Stimulated activated effector memory CD8-positive, alpha-beta T cell treated with anti-CD3 and anti-CD28 coated beads, Interleukin-12 subunit alpha, Interleukin-12 subunit beta, amount 100 ng/mL, for 72 hours (primary cell): ENCODE data around the gene MAPK13.
"Not testable (repeated sequence)": the region's sequence is repeated elsewhere in the genome, so short reads cannot be mapped to it uniquely, and the experiment has no call there.

Experiments used
- ATAC-seq: fragments of 150-1000 bp; cut with Tn5 transposase; 2 replicates; pipeline ENCODE4 v1.10.0; 2021
- DNase-seq, 2 donors: peaks; one replicate each; pipeline ENCODE4 v3.0.0; 2021 to 2022; ENCODE audit warnings: low spot score in 2 of 2
- H3K27ac Mint-ChIP-seq: one replicate; pipeline ENCODE4 v1.8.0; 2022; ENCODE audit warnings: mild to moderate bottlenecking, mixed read lengths
- H3K36me3 Mint-ChIP-seq: one replicate; pipeline ENCODE4 v1.8.0; 2022; ENCODE audit warnings: mild to moderate bottlenecking, mixed read lengths
- H3K4me1 Mint-ChIP-seq: one replicate; pipeline ENCODE4 v1.8.0; 2022; ENCODE audit warnings: mixed read lengths
- H3K4me3 Mint-ChIP-seq: one replicate; pipeline ENCODE4 v1.8.0; 2022; ENCODE audit warnings: mild to moderate bottlenecking, mixed read lengths
- H3K9me3 Mint-ChIP-seq: one replicate; pipeline ENCODE4 v1.8.0; 2022; ENCODE audit warnings: mixed read lengths

The MAPK13 gene

GRCh38 chr6:36120979-36121786 lies 9.1 kb upstream of the MAPK13 start:
- ATAC-seq (peak; percentile 48), DNase-seq (peak in 1 of 2 donors; percentile 35)
- peak overlapping the region; percentile 99 for H3K27ac Mint-ChIP-seq
- H3K4me3 Mint-ChIP-seq = peak overlapping the region; percentile 94
- H3K36me3 Mint-ChIP-seq = peaks cover 28% of the 10 kb centered on the region
- H3K9me3 Mint-ChIP-seq = no peaks in the 10 kb centered on the region
- H3K4me1 Mint-ChIP-seq = peaks cover 88% of the 10 kb centered on the region

GRCh38 chr6:36121787-36122494 lies 8.4 kb upstream of the MAPK13 start:
- peaks cover 28% of the 10 kb centered on the region for H3K36me3 Mint-ChIP-seq
- peak overlapping the region; percentile 99 for H3K27ac Mint-ChIP-seq
- ATAC-seq (no peak), DNase-seq (no peak)
- peaks cover 88% of the 10 kb centered on the region for H3K4me1 Mint-ChIP-seq
- no peaks in the 10 kb centered on the region for H3K9me3 Mint-ChIP-seq
- H3K4me3 Mint-ChIP-seq = peak overlapping the region; percentile 94

- no peak for ATAC-seq
- H3K9me3 Mint-ChIP-seq = no peaks in the 10 kb centered on the region
- peak overlapping the region; percentile 61 for H3K4me3 Mint-ChIP-seq
- H3K36me3 Mint-ChIP-seq = peaks cover 28% of the 10 kb centered on the region
- DNase-seq = no peak
- H3K27ac Mint-ChIP-seq = peak overlapping the region; percentile 99
- H3K4me1 Mint-ChIP-seq = peaks cover 88% of the 10 kb centered on the region
Observed at GRCh38 chr6:36122495-36123269, 7.6 kb upstream of the MAPK13 start.

GRCh38 chr6:36123270-36124139 lies 6.8 kb upstream of the MAPK13 start:
- Mint-ChIP-seq H3K27ac (peak overlapping the region; percentile 99), H3K4me1 (peaks cover 82% of the 10 kb centered on the region), H3K9me3 (no peaks in the 10 kb centered on the region), H3K36me3 (peaks cover 28% of the 10 kb centered on the region), H3K4me3 (peak overlapping the region; percentile 61)
- peak; percentile 90 for ATAC-seq
- DNase-seq = peak; percentile 90 to 96

GRCh38 chr6:36124346-36124745 lies 6.0 kb upstream of the MAPK13 start:
- Mint-ChIP-seq H3K4me3 (peak overlapping the region; percentile 61), H3K27ac (peak overlapping the region; percentile 99), H3K4me1 (peaks cover 73% of the 10 kb centered on the region), H3K36me3 (peaks cover 28% of the 10 kb centered on the region)
- not testable (repeated sequence) for H3K9me3 Mint-ChIP-seq, DNase-seq, ATAC-seq

GRCh38 chr6:36124881-36125280 lies 5.4 kb upstream of the MAPK13 start:
- H3K27ac Mint-ChIP-seq = no peak overlapping the region

GRCh38 chr6:36125575-36125974 lies 4.7 kb upstream of the MAPK13 start:
- ATAC-seq (no peak), DNase-seq (no peak)
- Mint-ChIP-seq H3K4me1 (peaks cover 67% of the 10 kb centered on the region), H3K4me3 (no peak overlapping the region), H3K9me3 (no peaks in the 10 kb centered on the region), H3K27ac (peak overlapping the region; percentile 8), H3K36me3 (peaks cover 29% of the 10 kb centered on the region)

More at GRCh38 chr6:36124881-36125280, 5.4 kb upstream of the MAPK13 start:
- DNase-seq = no peak
- no peak overlapping the region for H3K4me3 Mint-ChIP-seq
- no peak for ATAC-seq
- peaks cover 73% of the 10 kb centered on the region for H3K4me1 Mint-ChIP-seq
- H3K36me3 Mint-ChIP-seq = peaks cover 30% of the 10 kb centered on the region
- no peaks in the 10 kb centered on the region for H3K9me3 Mint-ChIP-seq

GRCh38 chr6:36126121-36126520 lies 4.2 kb upstream of the MAPK13 start:
- ATAC-seq = no peak
- Mint-ChIP-seq H3K9me3 (no peaks in the 10 kb centered on the region), H3K36me3 (peaks cover 35% of the 10 kb centered on the region), H3K4me1 (peaks cover 62% of the 10 kb centered on the region), H3K4me3 (peak overlapping the region; percentile 0), H3K27ac (peak overlapping the region; percentile 8)
- no peak for DNase-seq

GRCh38 chr6:36126553-36127458 lies 3.5 kb upstream of the MAPK13 start:
- ATAC-seq (no peak), DNase-seq (no peak)
- no peaks in the 10 kb centered on the region for H3K9me3 Mint-ChIP-seq
- peak overlapping the region; percentile 0 for H3K4me3 Mint-ChIP-seq
- peaks cover 59% of the 10 kb centered on the region for H3K4me1 Mint-ChIP-seq
- peaks cover 38% of the 10 kb centered on the region for H3K36me3 Mint-ChIP-seq
- H3K27ac Mint-ChIP-seq = peak overlapping the region; percentile 8

- peaks cover 38% of the 10 kb centered on the region for H3K36me3 Mint-ChIP-seq
- peaks cover 59% of the 10 kb centered on the region for H3K4me1 Mint-ChIP-seq
- H3K27ac Mint-ChIP-seq = peak overlapping the region; percentile 8
- no peaks in the 10 kb centered on the region for H3K9me3 Mint-ChIP-seq
- H3K4me3 Mint-ChIP-seq = no peak overlapping the region
- ATAC-seq (no peak), DNase-seq (no peak)
Observed at GRCh38 chr6:36127462-36128016, 2.8 kb upstream of the MAPK13 start.

- ATAC-seq (no peak), DNase-seq (no peak)
- Mint-ChIP-seq H3K27ac (no peak overlapping the region), H3K4me1 (peaks cover 59% of the 10 kb centered on the region), H3K4me3 (no peak overlapping the region), H3K9me3 (no peaks in the 10 kb centered on the region), H3K36me3 (peaks cover 38% of the 10 kb centered on the region)
Observed at GRCh38 chr6:36128073-36128472, 2.2 kb upstream of the MAPK13 start.

- Mint-ChIP-seq H3K27ac (peak overlapping the region; percentile 90), H3K4me3 (peak overlapping the region; percentile 85), H3K36me3 (peaks cover 42% of the 10 kb centered on the region), H3K9me3 (no peaks in the 10 kb centered on the region), H3K4me1 (peaks cover 59% of the 10 kb centered on the region)
- no peak for ATAC-seq
- DNase-seq = no peak
Observed at GRCh38 chr6:36128793-36129192, 1.5 kb upstream of the MAPK13 start.

GRCh38 chr6:36129334-36129733 lies 979 bp upstream of the MAPK13 start:
- ATAC-seq, DNase-seq, H3K9me3 Mint-ChIP-seq: not testable (repeated sequence)
- peaks cover 43% of the 10 kb centered on the region for H3K36me3 Mint-ChIP-seq
- peak overlapping the region; percentile 90 for H3K27ac Mint-ChIP-seq
- peak overlapping the region; percentile 85 for H3K4me3 Mint-ChIP-seq
- peaks cover 57% of the 10 kb centered on the region for H3K4me1 Mint-ChIP-seq
